ENCODE results near the gene UBAP2. TPM values are rescaled to one million over a fixed set of nuclear protein-coding genes. Genes with fewer than 3 reads are reported as not detected.
"Not testable (repeated sequence)": the region's sequence is repeated elsewhere in the genome, so short reads cannot be mapped to it uniquely, and the experiment has no call there.

Gene UBAP2
- total RNA-seq, 2 donors from 2014 or later: 23.3 to 26.4 TPM

DNA sequence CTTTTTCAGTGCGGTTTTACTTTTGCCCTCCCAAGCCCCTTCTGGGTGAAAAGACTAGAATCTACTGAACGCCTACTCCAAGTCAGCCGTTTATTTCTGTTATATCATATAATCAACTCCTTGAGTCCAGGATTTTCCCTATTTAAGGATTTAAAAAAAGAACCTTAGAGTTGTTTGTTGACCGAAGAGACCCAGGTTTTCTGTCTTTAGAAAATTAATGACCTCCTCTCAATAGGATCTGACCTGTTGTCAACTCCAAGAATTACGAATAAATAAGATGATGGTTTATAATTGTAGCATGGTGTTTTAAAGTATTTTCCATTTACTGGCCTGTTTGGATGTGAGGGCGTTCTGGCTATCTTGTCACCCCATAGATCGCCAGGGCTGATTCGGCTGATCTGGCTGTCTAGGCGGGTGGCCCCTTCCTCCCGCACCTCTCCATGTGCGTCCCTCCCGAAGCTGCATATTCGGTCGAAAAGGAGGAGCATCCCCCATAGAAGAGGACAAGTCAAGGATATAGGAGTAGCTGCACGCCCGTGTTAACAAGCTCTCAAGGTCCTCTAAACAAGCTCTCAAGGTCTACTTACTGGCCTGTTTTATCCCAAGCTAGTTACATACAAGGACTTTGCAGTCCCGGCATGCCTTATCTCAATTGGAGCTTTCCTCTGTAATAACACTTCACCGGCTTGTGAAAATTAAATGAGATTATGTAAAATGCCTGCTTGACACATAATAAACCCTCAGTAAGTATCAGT, 1.1 kb upstream of the UBAP2 start:
- intact Hi-C loops (cut with DNase I): no loop called here
- no peak for DNase-seq (ENCODE audit: low spot score)

DNA sequence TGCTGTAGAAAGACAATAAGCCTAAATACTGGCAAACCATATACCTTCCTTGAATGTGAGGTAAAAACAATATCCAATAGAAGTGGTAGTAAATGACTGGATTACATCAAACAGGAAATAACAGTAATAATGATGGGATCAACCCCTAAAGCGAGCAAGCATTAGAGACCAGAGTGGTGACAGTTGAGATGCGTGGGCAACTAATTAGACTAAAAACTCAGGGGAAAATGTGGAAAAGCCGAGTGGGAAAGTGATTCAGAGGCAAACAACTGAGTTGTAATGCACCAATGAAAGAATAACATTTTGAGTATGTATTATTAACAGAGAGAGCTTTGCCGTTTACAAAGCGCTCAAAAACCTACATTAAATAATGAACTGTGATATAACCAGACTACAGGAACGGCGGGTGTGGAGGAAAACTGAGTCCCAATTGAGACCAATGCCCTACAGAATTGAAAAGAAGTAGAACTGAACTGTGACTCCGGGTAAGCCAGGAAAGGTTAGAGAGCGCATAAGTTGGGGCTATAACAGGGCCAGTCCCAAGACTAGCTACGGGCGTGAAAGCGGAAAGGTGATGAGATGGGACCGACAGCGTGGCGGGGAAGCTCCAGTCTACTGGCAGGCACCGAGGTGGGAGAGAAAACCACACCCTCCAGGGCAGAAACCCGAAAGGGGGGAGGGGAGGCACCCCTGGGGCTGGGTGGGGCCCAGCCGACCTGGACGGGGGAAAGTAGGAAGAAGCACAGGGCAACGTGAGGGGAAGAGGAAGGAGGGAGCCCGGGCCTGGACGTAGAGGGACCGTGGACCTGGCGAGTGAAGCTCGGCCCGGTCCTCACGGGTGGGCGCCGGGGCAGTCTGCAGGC, 592 bp downstream of the UBAP2 start:
- DNase-seq (ENCODE audit: low spot score): peak; percentile 82
- intact Hi-C loops (cut with DNase I): no loop called here

DNA sequence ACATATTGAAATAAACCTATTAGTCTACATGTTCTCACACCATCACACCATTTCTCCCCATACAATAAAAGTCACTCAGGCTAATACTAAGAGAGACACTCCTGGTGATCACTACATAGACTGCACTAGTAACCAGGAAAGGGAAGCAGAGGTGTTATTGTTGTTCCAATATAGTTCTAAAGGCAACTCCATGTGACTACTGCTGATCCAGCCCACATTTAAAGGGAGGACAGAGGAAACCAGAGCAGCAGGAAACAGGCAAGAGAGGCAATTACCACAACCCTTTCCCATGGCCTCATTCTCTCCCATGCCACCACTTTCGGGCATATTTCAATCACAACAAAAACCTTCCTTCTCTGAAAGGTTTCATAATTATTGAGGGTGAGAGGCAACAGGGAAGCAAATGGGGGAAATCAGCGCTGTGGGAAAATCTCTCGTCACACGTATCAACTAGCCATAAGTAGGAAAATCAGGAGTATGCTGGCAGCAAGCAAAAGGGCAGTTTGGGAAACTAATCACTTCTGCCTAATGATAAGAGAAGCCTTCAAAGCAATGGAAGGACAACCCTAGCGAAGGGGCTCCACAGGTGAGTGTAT, 1.8 kb downstream of the UBAP2 start:
- intact Hi-C loops (cut with DNase I): no loop called here
- DNase-seq (ENCODE audit: low spot score): no peak

DNA sequence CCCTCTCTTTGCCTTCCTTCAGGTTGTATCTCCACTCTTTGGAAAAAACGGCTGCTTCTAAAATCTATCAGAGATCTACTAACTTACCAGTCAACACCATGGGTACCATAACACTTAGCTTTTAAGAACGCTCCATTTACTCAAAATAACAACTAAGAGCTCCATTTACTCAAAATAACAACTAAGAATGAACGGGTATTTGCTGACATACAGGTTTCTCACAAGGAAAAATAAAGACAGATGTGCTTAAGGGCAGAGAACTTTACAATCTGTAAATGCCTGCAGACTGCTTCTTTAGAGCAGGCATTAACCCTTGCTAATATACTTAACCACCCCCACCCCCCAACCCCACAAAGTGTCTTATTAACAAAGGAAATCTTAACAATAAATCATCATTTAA, 2.8 kb downstream of the UBAP2 start:
- intact Hi-C loops (cut with DNase I): no loop called here
- no peak for DNase-seq (ENCODE audit: low spot score)

DNA sequence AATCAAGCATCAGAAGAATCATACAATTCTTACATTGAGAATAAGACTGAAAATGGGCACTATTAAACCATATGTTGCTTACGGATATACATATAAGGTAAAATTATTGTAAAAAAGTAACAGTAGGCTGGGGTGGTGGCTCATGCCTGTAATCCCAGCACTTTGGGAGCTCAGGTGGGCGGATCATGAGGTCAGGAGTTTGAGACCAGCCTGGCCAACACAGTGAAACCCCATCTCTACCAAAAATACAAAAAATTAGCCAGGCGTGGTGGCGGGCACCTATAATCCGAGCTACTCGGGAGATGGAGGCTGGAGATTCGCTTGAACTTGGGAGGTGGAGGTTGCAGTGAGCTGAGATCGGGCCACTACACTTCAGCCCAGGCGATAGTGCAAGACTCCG, 6.6 kb downstream of the UBAP2 start:
- intact Hi-C loops (cut with DNase I): loop anchor here in 1 of 2 donors (5.0 kb wide), 1 partner anchor 330 kb away; no protein-coding TSS in a partner anchor
- DNase-seq (ENCODE audit: low spot score): not testable (repeated sequence)

DNA sequence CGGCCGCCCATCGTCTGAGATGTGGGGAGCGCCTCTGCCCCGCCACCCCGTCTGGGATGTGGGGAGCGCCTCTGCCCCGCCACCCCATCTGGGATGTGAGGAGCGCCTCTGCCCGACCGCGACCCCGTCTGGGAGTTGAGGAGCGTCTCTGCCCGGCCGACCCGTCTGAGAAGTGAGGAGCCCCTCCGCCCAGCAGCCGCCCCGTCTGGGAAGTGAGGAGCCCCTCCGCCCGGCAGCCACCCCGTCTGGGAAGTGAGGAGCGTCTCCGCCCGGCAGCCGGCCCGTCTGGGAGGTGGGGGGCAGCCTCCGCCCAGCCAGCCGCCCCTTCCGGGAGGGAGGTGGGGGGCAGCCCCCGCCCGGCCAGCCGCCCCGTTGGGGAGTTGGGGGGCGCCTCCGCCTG, 9.8 kb downstream of the UBAP2 start:
- intact Hi-C loops (cut with DNase I); DNase-seq (ENCODE audit: low spot score): not testable (repeated sequence)

DNA sequence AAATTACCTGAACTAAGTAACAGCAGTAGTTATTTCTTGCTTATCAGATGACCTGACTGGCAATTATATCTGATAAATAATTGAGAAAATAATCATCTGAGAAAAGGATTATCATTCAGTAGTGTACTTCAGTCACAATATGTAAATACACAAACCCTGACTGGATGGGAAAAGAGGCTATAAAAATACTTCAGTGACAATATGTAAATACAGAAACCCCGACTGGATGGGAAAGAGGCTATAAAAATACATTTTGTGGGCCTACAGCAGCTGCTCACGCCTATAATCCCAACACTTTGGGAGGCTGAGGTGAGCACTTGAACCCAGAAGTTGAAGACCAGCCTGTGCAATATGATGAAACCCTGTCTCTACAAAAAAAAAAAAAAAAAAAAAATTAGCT, 11.1 kb downstream of the UBAP2 start:
- intact Hi-C loops (cut with DNase I): no loop called here
- no peak for DNase-seq (ENCODE audit: low spot score)

DNA sequence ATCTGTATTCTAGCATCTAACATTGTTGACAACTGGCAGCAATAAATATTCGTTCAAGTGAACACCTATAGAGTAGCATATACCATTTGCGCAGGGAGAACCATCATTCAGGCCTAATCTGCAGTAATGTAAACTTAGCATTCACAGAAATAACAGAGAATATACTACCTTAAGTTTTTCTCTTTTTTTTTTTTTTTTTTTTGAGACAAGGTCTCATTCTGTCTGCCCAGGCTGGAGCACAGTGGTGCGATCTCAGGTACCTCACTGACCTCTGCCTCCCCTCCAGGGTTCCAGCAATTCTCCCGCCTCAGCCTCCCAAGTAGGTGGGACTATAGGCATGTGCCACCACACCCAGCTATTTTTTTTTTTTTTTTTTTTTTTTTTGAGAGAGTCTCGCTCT, 12.1 kb downstream of the UBAP2 start:
- intact Hi-C loops (cut with DNase I): no loop called here
- no peak for DNase-seq (ENCODE audit: low spot score)

DNA sequence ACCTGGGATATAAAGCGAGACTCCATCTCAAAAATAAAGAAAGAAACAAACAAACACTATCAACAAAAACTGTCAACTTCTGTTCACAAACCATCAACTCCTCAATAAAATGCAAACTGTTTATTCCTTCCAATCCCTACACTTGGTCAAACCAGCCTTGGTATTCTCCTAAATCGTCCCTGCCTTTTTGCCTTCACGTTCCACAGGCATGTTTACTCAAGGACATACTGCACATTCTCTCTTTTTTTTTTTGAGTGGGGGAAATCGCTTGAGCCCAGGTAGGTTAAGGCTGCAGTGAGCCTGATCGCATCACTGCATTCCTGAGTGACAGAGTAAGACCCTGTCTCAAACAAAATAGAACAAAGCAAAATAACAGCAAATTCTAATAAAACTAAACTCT, 13.0 kb downstream of the UBAP2 start:
- no peak for DNase-seq (ENCODE audit: low spot score)
- intact Hi-C loops (cut with DNase I): no loop called here

DNA sequence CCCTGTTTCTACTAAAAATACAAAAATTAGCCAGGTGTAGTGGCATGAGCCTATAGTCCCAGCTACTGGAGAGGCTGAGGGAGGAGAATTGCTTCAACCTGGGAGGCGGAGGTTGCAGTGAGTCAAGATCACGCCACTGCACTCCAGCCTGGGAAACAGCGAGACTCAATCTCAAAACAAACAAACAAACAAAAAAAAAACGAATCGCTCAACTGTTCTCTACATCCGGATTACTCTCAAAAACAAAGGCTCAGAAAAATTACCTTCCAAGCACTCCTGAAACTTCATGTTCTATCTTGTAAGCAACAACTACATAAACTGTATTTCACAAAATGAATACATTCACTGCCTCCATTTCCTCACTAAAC, 14.0 kb downstream of the UBAP2 start:
- intact Hi-C loops (cut with DNase I): no loop called here
- DNase-seq (ENCODE audit: low spot score): no peak

DNA sequence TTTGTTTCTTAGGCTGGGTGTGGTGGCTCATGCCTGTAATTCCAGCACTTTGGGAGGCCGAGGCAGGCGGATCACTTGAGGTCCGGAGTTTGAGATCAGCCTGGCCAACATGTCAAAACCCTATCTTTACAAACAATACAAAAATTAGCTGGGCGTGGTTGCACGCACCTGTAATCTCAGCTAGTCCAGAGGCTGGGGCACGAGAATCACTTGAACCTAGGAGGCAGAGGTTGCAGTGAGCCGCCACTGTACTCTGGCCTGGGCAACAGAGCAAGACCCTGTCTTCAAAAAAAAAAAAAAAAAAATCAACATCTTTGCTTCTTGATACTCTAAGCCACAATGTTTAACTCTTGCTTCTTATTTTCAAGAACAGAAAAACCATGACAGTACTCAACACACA, 16.1 kb downstream of the UBAP2 start:
- intact Hi-C loops (cut with DNase I): no loop called here
- no peak for DNase-seq (ENCODE audit: low spot score)

DNA sequence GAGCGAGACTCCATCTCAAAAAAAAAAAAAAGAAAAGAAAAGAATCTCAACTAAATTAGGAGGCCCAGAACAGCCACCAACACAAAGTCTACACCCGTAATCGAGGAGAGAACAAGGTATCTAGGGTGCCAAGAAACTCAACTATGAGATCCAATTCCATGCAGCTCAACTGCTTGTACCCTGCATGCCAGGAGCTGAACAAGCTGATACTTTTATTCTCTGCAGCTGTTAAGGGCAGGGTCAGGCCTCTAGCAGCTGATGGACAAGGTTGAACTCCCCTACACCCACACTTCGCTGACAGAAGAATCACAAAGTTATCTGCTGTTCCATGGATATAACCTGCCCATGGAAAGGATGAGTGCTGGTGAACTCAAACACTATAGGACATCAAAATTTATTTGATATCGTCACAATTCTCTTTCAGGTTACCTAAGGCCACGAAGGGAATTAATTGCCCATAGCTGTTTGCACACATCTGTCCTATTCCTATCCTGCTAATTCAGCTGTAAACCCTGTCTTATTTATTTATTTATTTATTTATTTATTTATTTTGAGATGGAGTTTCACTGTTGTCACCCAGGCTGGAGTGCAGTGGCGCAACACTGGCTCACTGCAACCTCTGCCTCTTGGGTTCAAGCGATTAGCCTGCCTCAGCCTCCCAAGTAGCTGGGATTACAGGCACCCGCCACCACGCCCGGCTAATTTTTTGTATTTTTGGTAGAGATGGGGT, 20.7 kb downstream of the UBAP2 start:
- no peak for DNase-seq (ENCODE audit: low spot score)
- intact Hi-C loops (cut with DNase I): no loop called here

DNA sequence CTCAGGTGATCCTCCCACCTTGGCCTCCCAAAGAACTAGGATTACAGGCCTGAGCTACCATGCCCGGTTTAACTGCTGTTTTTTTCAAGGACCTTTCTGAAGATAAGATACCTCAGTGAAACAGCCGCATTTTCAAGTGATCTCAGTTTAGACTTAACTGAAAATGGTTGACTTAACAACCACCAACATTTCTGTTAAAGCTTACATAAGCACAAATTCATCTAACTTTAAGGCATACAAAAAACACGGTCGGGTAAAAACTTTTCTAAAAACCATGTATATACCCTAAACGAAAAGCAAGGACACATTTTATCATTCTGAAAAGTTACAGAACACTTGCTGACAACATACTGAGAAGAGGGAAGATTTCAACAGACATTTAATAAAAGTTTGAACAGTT, 22.9 kb downstream of the UBAP2 start:
- DNase-seq (ENCODE audit: low spot score): no peak
- intact Hi-C loops (cut with DNase I): no loop called here

DNA sequence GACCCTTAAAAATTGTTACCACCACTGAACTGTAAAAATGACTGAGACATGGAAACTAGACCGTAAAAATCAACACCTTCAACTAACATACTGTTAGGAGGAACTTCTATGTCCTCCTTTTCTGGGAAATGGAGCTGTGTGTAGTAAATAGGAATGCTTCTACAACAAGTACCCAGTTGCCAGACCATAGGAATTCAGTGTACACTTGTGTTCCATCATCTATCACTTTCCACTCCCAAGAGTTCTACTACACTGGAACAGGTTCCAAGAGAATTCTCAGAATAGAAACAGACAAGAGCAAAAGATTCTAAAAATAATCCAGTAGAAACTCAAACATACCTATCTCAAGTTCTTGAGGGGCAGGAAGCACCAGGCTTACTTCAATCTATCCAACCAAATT, 23.6 kb downstream of the UBAP2 start:
- intact Hi-C loops (cut with DNase I): no loop called here
- DNase-seq (ENCODE audit: low spot score): no peak

DNA sequence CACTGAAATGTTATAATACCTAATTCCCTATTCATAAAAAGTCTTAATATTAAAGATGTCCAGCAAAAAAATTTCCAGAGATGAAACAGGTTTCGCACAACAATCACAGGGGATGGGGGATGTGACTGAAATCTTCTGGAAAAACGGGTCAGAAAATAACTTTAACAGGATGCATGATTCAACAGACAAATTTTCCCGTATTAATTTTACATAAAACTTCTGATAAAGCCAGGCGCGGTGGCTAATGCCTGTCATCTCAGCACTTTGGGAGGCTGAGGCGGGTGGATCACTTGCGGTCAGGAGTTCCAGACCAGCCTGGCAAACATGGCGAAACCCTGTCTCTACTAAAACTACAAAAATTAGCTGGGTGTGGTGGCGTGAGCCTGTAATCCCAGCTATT, 24.2 kb downstream of the UBAP2 start:
- DNase-seq (ENCODE audit: low spot score); intact Hi-C loops (cut with DNase I): not testable (repeated sequence)

DNA sequence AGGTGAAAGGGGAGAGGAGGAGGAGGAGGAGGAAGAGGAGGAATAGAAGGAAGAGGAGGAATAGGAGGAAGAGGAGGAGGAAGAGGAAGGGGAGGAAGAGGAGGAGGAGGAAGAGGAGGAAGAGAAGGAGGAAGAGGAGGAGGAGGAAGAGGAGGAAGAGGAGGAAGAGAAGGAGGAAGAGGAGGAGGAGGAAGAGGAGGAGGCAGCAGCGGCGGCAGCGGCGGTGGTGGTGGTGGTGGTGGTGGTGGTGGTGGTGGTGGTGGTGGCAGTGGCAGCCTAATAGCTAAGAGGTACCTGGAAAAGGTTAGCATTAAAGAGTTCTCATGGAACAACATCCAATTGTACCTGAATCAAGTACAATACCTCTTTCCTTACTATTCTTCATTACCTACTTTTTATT, 32.5 kb downstream of the UBAP2 start:
- intact Hi-C loops (cut with DNase I): no loop called here
- DNase-seq (ENCODE audit: low spot score): no peak

DNA sequence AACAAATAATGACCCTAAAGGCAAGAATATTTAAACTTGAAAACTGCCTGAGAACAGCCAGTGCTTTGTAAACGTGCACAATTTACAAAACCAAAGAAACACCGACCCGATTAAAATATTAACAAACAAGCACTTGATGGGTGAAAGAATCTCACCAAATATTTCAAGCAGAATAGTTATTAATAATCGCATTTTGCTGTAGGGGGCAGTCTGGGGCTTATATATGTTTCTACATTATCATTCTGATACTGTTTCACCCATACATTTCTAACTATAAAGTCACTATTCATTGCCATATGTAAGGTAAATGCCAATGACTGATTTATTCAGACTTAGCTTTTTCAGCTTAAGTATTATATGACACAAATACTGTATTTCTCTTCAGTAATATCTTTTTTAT, 37.7 kb downstream of the UBAP2 start:
- intact Hi-C loops (cut with DNase I): no loop called here

DNA sequence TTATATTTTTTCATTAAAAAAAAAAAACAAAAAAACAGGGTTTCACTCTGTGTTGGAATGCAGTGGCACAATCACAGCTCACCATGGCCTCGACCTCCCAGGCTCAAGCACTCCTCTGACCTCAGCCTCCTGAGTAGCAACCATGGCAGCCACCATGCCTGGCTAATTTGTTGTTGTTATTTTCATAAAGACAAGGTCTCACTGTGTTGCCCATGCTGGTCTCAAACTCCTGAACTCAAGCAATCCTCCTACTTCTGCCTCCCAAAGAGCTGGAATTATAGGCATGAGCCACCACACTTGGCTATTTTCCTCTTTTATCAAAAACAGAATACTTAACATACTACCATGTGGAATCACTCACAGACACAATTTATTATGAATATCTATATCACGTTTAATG, 46.7 kb downstream of the UBAP2 start:
- intact Hi-C loops (cut with DNase I): no loop called here
- no peak for DNase-seq (ENCODE audit: low spot score)

More for the DNA sequence above, 37.7 kb downstream of the UBAP2 start:
- no peak for DNase-seq (ENCODE audit: low spot score)

DNA sequence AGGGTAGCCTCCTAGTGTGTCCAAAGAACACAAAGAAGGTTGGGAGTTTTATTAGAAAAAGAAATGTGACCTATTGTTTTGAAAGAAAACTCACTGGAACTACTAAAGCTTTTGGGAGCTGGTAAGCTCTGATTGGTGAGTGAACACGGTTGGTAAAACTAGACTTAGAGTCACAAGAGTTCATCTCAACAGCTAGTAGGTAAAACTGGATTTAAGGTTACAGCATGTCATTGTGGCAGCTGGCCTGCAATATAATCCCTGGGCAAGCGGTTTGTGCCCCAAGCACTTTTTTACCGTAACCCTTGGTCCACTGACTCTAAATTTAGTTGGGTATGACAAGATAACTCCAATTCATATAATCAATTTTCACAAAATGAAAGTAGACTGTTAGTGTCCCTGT, 47.4 kb downstream of the UBAP2 start:
- no peak for DNase-seq (ENCODE audit: low spot score)
- intact Hi-C loops (cut with DNase I): no loop called here

DNA sequence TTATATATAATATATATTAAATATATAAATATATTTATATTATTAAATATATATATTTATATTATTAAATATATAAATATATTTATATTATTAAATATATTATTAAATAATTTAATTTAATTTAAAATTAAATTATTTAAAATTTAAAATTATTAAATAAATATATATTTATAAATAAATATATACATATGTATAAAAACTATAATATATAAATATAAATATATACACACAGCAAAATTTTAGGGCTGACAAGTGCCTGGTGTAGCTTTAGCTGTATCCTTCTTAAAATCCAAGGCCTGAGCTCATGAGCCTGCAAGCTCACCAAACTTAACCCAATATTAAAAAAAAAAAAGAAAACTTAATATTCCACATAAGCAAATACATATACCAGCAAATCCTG, 53.2 kb downstream of the UBAP2 start:
- DNase-seq (ENCODE audit: low spot score): no peak
- intact Hi-C loops (cut with DNase I): no loop called here
